NCI-H2171 (cell line): ENCODE data around the gene RESF1.

Experiments
- DNase-seq: peaks from one replicate; lab custom pipeline; 2025; lab: John Stamatoyannopoulos, UW

RESF1 gene

DNA sequence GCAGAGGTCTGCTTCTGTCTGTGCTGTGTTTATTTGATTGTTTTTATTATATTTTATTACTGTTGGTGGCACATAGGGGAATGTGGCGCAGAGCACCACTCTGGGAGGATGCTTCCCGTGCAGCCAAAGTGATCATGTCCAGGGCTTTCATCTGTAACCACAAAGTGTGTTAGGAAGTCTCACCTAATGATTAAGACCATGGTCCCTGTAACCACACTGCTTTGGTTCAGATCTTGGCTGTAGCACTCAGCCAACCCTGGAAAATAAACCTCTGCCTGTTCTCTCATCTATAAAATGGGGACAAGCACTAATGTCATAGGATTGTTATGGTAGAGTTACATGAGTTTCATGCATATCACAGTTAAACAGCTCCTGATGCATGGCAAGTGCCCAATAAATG is 1.9 kb downstream of the RESF1 start:
- no peak for DNase-seq

DNA sequence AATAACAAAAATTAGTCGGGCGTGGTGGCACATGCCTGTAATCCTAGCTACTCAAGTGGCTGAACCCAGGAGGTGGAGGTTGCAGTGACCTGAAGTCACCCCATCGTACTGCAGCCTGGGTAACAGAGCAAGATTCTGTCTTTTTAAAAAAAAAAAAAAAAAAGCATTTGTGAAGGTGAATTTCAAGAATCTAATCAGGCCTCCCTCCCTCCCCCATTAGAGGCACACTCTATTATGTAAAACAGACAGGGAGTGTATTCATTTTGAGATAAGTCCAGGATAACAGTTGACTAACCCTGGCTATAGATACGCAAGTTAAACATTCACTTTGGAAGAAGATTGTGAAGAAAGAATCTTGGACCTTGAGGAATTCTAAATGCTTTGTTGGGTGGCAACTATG is 2.9 kb downstream of the RESF1 start:
- DNase-seq, result no peak

DNA sequence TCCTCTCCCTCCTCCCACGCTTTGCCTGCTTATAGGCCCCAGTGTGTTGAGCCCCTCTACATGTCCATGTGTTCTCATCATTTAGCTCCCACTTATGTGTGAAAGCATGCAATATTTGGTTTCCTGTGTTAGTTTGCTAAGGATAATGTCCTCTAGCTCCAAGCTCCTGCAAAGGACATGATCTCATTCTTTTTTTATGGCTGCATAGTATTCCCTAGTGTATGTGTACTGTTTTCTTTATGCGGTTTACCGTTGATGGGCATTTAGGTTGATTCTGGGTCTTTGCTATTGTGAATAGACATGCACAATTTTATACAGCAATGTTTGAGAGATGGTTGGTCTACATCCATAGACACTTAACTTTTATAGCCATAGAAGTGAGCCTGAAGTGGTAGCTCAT is 5.1 kb downstream of the RESF1 start:
- no peak for DNase-seq

DNA sequence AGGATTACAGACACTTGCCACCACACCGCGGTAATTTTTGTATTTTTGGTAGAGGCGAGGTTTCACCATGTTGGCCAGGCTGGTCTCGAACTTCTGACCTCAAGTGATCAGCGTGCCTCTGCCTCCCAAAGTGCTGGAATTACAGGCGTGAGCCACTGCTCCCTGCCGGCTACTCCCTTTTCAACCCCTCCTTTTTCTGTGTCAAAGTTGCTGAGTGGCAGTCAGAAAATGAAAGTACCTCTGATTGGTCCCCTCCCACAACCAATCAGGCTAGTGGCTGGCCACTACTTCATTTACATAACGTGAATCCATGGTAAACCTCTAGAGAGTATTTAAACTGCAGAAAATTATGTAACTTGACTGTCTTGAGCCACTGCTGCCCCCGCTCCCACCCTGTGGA is 5.9 kb downstream of the RESF1 start:
- DNase-seq, result no peak

DNA sequence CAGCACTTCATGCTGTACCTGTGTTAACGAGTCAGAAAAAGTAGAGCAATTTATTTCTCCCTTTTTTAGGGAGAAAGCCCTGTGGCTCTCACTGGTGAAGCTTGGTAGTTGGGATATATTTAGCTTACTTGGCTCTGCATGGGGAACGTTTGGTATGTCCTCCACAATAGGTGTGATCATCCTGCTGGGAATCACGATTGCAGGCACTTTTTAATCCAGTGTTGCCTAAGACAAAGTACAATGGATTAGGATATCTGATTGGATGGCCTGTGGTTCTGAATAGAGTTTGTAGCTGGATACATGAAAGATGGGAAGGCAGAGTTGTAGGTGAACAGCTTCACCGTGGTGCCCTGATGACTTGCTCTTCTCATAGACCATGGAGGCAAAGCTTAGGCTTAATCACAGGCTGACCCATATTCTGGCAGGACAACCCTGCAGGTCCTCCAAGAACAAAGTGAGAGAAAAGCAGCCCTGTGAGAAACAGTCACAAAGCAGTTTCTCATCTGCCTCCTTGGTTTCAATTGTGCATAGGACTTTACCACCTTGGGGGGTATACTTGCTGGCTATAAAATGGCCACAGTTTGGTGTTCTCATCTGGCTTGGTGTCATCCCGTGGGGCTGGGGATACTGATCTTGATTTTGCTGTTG is 7.5 kb downstream of the RESF1 start:
- no peak for DNase-seq

DNA sequence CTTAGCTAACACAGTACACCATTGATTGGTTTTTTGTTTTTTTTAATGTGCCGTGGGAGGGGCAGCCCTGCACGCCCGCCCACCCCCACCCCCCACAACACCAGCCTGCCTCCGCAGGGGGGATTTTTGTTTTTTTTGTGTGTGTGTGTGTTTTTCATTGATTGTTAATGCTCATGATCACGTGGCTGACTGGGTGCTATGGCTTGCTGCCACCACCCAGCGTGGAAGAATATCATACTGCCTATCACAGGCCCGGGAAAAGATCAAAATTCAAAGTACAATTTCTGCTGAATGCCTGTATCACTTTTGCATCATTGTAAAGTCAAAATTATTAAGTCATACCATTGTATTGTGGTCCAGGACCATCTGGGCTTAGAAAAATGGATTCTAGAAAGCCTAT is 8.3 kb downstream of the RESF1 start:
- no peak for DNase-seq

DNA sequence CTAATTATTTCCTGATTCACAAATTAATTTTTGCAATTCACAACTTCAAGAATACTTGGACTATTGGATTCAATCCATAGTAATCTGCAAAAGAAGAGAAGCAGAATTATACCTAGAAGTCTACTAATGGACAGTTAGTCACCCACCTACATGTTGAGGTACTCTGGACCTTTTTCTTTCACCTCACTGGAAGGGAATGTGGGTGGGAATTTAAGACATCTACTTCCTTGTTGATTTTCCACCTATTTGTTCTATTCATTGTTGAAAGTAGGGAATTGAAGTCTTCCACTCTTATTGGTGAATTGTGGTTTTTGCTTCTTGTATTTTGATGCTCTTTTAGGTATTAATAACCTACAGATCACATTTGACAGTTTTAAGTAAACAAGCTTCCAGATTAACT is 11.0 kb downstream of the RESF1 start:
- DNase-seq, result no peak

DNA sequence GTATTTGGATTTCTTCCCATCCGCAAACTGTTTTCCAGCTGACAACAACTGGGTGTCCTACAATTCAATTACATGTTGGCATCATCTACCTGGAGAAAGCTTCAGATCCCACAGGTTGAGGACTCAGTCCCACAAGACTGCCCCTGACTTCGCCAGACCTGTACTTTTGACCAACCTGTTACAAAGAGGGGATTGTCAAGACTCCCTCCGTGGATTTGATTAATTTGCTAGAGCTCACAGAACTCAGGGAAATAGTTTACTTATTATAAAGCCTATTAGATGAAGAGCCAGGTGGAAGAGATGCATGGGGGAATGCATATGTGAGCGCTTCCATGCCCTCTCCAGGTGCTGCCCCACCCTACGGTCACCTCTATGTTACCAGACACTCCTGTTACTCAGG is 14.6 kb downstream of the RESF1 start:
- DNase-seq, result no peak

DNA sequence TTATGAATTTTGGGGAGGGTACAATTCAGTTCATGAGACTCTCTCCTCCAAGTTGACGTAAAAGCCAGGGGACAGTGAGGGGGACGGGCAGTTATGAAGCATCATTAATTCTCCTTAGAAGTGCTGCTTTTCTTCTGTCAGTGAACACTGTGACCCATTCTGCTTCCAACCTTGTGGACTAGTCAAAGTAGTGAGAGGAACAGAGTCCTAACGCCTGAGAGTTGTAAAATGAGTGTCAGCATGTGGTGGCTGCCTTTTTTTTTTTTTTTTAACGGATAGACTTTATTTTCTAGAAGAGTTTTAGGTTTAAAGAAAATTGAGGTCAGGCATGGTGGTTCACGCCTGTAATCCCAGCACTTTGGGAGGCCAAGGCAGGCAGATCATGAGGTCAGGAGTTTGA is 15.5 kb downstream of the RESF1 start:
- no peak for DNase-seq

DNA sequence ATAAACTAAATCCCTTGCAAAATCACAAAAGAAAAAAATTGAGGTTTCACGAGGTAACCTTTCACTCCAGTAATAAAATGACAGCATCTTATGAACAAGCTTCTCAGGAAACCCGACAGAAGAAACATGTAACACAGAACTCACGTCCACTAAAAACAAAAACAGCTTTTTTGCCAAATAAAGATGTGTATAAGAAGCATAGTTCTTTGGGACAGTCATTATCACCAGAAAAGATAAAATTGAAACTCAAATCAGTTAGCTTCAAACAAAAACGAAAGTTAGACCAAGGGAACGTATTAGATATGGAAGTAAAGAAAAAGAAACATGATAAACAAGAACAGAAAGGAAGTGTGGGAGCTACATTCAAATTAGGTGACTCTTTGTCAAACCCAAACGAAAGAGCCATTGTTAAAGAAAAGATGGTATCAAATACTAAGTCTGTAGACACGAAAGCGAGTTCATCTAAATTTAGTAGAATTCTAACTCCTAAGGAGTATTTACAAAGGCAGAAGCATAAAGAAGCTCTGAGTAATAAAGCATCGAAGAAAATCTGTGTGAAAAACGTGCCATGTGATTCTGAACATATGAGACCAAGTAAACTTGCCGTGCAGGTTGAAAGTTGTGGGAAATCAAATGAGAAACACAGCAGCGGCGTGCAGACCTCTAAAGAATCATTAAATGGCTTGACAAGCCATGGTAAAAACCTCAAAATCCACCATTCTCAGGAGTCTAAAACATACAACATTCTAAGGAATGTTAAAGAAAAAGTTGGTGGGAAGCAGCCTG is 25.8 kb downstream of the RESF1 start:
- no peak for DNase-seq

DNA sequence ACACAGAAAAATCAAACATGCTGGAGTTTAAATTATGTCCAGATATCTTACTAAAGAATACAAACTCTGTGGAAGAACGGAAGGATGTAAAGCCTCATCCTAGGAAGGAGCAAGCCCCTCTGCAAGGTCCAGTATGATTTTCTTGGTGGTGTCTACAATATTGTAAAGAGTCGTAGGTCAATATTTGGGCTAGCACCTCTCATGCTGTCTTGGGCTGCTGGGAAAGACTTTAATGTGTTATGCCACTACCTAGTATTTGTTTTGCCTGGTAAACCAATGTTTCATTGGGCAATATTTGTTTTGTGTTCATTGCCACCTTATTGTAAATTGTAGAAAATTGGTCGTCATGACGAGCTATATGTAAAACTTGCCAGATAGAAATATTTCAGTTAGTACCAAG is 26.6 kb downstream of the RESF1 start:
- no peak for DNase-seq

DNA sequence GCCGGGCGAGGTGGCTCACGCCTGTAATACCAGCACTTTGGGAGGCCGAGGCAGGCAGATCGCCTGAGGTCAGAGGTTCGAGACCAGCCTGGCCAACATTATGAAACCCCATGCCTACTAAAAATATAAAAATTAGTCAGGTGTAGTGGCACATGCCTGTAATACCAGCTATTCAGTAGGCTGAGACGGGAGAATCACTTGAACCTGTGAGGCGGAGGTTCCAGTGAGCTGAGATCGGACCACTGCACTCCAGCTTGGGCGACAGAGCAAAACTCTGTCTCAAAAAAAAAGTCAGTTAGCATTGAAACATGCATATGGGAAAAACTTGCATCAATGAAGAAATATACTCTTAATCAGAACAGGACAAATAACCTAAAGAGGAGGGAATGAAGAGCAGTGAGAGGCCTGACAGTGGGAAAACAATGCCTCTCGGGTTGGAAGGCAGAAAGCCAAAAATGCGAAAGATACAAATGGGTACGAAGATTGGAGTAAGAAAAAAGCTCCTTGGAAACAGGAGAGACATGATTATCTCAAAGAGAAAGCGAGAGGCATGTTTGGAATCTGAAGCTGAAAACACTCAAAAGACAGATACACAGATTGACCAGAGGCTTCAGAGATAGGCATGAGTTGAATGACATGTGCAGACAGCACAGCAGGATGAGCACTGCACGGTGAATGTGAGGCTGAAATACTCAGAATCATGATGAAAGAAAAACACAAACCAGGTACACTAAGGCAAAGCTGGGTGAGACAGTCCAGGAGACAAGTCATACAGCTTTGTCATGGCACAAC is 30.6 kb downstream of the RESF1 start:
- no peak for DNase-seq

DNA sequence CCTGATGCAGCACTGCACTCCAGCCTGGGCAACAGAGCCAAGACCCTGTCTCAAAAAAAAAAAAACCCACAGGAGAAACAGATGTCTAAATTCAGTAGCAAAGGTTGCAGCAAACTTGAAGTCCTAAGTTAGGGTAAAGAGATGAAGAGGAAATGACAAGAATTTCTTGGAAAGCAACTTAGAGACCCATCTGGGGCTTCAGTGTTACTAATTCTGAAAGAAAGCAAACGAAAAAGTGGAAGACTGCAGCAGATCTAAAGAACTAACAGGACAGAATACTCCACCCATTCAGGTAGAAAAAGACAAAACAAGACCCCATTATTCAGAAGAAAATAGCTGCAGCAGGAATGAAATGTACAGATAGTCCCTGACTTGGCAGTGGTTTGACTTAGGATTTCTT is 31.9 kb downstream of the RESF1 start:
- DNase-seq, result no peak

DNA sequence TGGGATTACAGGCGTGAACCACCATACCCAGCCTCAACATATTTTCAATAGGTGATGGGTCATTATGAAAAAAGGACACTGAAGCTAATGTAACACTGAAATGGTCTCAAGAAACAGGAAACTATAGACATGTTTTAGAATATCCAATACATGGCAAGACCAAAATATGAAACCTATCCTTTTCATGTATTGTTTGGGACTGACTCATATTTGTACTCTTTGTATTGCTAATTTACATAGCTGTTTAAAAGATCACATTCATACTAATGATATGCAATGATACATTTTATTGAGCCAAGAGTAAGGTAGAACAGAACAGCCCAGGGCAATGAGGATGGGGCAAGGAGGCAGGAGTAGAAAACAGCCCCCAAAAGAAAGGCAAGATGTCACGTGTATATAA is 32.6 kb downstream of the RESF1 start:
- DNase-seq, result no peak

DNA sequence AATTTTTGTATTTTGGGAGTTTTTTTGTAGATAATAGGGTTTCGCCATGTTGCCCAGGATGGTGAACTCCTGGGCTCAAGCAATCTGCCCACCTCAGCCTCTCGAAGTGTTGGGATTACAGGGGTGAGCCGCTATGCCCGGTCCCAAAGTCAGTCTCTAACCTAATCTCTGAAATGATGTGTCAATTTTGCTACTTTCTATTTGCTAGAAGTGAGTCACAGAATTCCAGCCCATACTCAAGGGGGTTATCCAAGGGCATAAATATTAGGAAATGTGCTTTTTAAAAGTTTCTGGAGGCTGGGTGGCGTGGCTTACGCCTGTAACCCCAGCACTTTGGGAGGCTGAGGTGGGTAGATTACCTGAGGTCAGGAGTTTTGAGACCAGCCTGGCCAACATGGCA is 40.5 kb downstream of the RESF1 start:
- DNase-seq, result no peak

DNA sequence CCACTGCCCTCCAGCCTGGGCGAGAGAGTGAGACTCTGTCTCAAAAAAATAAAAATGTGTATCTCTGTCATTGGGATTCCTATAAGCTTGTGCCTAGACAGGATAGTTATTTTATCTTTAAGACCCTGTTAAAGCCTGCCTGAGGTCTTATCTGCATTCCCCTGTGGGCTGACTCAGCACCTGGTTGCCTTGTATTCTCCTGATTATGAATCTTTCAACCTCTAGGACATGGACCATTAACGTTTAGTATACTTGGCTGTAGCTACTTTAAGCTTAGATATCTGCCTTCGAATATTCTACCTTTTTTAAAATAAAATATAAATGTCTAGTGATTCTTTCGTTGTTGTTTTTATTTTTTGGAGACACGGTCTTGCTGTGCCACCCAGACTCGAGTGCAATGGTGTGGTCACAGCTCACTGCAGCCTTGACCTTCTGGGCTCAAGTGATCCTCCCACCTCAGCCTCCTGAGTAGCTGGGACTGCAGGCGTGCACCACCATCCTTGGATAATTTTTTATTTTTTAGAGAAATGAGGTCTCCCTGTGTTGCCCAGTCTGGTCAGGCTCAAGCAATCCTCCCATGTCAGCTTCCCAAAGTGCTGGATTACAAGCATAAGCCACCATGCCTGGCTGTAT is 41.3 kb downstream of the RESF1 start:
- no peak for DNase-seq

DNA sequence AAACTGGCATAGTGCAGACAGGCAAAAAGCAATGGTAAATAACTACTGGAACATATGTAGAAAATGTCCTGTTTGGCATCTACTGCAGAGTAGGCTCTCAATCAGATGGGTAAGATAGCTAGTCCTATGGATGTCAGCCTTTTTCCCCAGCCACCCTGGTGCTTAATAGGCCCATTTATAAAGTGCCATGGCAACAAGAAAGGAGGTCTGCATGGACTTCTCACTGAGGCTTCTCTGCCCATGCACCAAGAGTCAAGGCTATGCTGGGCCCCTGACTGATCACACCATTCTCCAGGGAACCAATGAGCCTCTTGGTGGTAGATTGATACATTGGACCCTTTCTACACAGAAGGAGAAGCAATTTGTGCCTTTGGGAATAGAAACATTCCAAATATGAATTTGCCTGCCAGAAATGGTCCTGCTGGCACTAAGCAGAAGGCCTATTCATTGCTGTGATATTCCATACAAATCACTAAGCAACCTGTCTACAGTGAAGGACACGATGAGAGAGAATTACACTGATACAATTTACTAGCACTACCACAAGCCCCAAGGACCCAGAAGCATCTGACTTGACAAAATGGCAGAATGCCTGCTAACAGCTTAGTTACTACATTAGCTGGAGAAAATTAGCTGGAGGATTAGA is 43.8 kb downstream of the RESF1 start:
- DNase-seq, result no peak

DNA sequence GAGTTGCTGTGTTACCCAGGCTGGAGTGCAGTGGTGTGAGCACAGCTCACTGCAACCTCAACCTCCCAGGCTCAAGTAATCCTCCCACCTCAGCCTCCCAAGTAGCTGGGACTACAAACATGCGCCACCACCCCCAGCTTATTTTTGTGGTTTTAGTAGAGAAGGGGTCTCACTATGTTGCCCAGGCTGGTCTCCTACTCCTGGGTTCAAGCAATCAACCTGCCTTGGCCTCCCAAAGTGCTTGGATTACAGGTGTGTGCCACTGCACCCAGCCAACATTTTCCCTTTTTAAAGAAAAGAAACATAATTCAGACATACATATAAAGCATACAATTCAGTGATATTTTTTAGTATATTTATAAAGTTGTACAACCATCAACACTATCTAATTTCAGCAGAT is 44.4 kb downstream of the RESF1 start:
- DNase-seq, result no peak

DNA sequence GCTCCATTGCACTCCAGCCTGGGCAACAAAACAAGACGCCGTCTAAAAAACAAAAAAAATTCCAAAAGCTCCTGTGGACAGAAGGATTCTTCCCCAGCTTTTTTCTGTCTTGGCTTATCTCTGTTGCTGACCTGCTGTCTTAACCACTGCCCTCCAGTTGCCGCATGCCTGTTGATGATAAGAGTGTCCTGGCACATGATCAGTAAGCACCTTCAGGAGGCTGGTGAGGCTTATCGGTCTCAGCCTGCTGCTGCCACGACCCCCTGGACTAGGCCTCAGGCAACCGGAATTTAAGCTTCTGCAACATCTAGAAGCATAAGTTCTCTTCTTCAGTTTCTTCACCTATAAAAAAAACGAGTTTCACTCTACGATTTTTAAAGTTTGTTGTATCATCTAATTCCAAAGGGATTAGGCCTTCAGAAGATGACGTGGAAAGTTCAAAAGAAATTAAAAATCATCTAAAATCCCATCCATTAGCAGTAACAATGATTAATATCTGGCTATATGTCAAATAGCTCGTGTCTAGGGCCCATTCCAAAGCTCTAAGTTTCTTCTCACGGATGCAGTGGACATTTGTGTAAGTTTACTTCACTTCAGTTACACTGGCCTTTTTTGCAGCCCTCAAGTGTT is 46.4 kb downstream of the RESF1 start:
- no peak for DNase-seq
